Stimulated activated CD4-positive, alpha-beta T cell treated with anti-CD3 and anti-CD28 coated beads, Interleukin-4, amount 100 ng/mL, for 48 hours (primary cell): ENCODE results near the gene LCK.
A peak's percentile ranks its signal among the peaks of the same experiment; 100 is the strongest.
"Not testable (repeated sequence)": the region's sequence is repeated elsewhere in the genome, so short reads cannot be mapped to it uniquely, and the experiment has no call there.

Source experiments
- DNase-seq, 2 donors: peaks; one replicate each; pipeline ENCODE4 v3.0.0-alpha.2; 2020; ENCODE audit warnings: low read depth in 2 of 2

Gene LCK

GRCh38 chr1:32273391-32274208, 22.5 kb downstream of the LCK start:
- DNase-seq = peak; percentile 51 to 66

GRCh38 chr1:32274646-32275340, 23.7 kb downstream of the LCK start:
- DNase-seq = no peak

GRCh38 chr1:32275424-32275823, 24.4 kb downstream of the LCK start:
- DNase-seq = no peak

GRCh38 chr1:32276032-32276782, 25.1 kb downstream of the LCK start:
- DNase-seq = no peak

GRCh38 chr1:32284777-32285176, 33.7 kb downstream of the LCK start:
- not testable (repeated sequence) for DNase-seq

- no peak for DNase-seq
These were observed 34.6 kb downstream of the LCK start for GRCh38 chr1:32285658-32286057.

- DNase-seq = no peak
These were observed 35.7 kb downstream of the LCK start for GRCh38 chr1:32286763-32287162.

- DNase-seq = no peak
These were observed 38.2 kb downstream of the LCK start for GRCh38 chr1:32289256-32289655.

- DNase-seq = no peak
These were observed 40.2 kb downstream of the LCK start for GRCh38 chr1:32291145-32291707.

- DNase-seq = peak; percentile 95 to 96
These were observed 40.9 kb downstream of the LCK start, which contains the start of gene HDAC1 for GRCh38 chr1:32291708-32292538. Gene HDAC1 (plus strand): TSS chr1:32292083. CDS start chr1:32292170, 87 bp downstream.

GRCh38 chr1:32298211-32298610, 47.1 kb downstream of the LCK start:
- not testable (repeated sequence) for DNase-seq

- DNase-seq = no peak
These were observed 48.3 kb downstream of the LCK start for GRCh38 chr1:32299327-32299726.

GRCh38 chr1:32303358-32303757, 52.3 kb downstream of the LCK start:
- no peak for DNase-seq

- DNase-seq = no peak
These were observed 53.0 kb downstream of the LCK start for GRCh38 chr1:32303997-32304622.

- DNase-seq = no peak
These were observed 54.2 kb downstream of the LCK start for GRCh38 chr1:32305310-32305709.

GRCh38 chr1:32307324-32307723, 56.3 kb downstream of the LCK start:
- DNase-seq = no peak

GRCh38 chr1:32309960-32310359, 58.9 kb downstream of the LCK start:
- DNase-seq = no peak

- DNase-seq = no peak
These were observed 60.8 kb downstream of the LCK start for GRCh38 chr1:32311709-32312393.

- no peak for DNase-seq
These were observed 65.8 kb downstream of the LCK start for GRCh38 chr1:32316903-32317277.
